GM19238 (cell line): ENCODE data around the gene RAD23B.

Experiments
- DNase-seq: peaks from one replicate; pipeline ENCODE4 v3.0.0; 2011; ENCODE audit warnings: low spot score; ENCODE audit not compliant: insufficient read length

RAD23B gene

GRCh38 chr9:107334103-107334776 is 51.2 kb downstream of the RAD23B start:
- no peak for DNase-seq

- no peak for DNase-seq
Observed at GRCh38 chr9:107335331-107335730, 52.3 kb downstream of the RAD23B start.

GRCh38 chr9:107336718-107337360 is 53.8 kb downstream of the RAD23B start:
- DNase-seq, result no peak

- DNase-seq, result no peak
Observed at GRCh38 chr9:107337676-107338590, 54.9 kb downstream of the RAD23B start.

GRCh38 chr9:107338911-107339659 is 56.0 kb downstream of the RAD23B start:
- no peak for DNase-seq

GRCh38 chr9:107340920-107341632 is 58.0 kb downstream of the RAD23B start:
- DNase-seq, result peak; percentile 65

- no peak for DNase-seq
Observed at GRCh38 chr9:107342476-107343161, 59.5 kb downstream of the RAD23B start.

GRCh38 chr9:107345327-107345726 is 62.2 kb downstream of the RAD23B start:
- DNase-seq, result no peak

- no peak for DNase-seq
Observed at GRCh38 chr9:107348836-107349235, 65.8 kb downstream of the RAD23B start.

- no peak for DNase-seq
Observed at GRCh38 chr9:107350443-107350842, 67.4 kb downstream of the RAD23B start.

- DNase-seq, result no peak
Observed at GRCh38 chr9:107351382-107352045, 68.4 kb downstream of the RAD23B start.

- no peak for DNase-seq
Observed at GRCh38 chr9:107355394-107355793, 72.3 kb downstream of the RAD23B start.

- DNase-seq, result no peak
Observed at GRCh38 chr9:107358986-107359385, 75.9 kb downstream of the RAD23B start.

GRCh38 chr9:107360098-107360497 is 77.0 kb downstream of the RAD23B start:
- no peak for DNase-seq

- DNase-seq, result no peak
Observed at GRCh38 chr9:107361816-107362215, 78.7 kb downstream of the RAD23B start.

GRCh38 chr9:107363516-107364152 is 80.6 kb downstream of the RAD23B start:
- no peak for DNase-seq

GRCh38 chr9:107367727-107368502 is 84.8 kb downstream of the RAD23B start:
- DNase-seq, result no peak

GRCh38 chr9:107368696-107369095 is 85.6 kb downstream of the RAD23B start:
- no peak for DNase-seq
